BE2C (cell line): Measurements from ENCODE around the gene KCNG2.

Source experiments
- DNase-seq: peaks from one replicate; pipeline ENCODE4 v3.0.0-alpha.2; 2020
- H3K27me3 ChIP-seq: fragments of 250-450 bp; sonication (Bioruptor Pico); 2 replicates; pipeline ENCODE4 v1.5.1; 2020; ENCODE audit warnings: mild to moderate bottlenecking
- H3K36me3 ChIP-seq: fragments of 250-450 bp; sonication (Bioruptor Pico); 2 replicates; pipeline ENCODE4 v1.5.1; 2020; ENCODE audit warnings: mild to moderate bottlenecking
- H3K4me1 ChIP-seq: fragments of 250-450 bp; sonication (Bioruptor Pico); 2 replicates; pipeline ENCODE4 v1.5.1; 2020
- H3K4me3 ChIP-seq: 2 replicates; pipeline ENCODE4 v1.5.1; 2011; ENCODE audit warnings: low read depth, low read length
- H3K9me3 ChIP-seq: fragments of 250-450 bp; sonication (Bioruptor Pico); 2 replicates; pipeline ENCODE4 v1.5.1; 2020
- CTCF ChIP-seq: IDR thresholded peaks from 2 replicates; pipeline ENCODE4 v1.5.1; 2012; ENCODE audit warnings: mild to moderate bottlenecking, low read depth, low read length

The KCNG2 gene

GRCh38 chr18:79789901-79790890, 7.5 kb upstream of the KCNG2 start:
- no peak for TF ChIP-seq CTCF
- H3K4me1 ChIP-seq: no peaks in the 10 kb centered on the region
- H3K36me3 ChIP-seq: no peaks in the 10 kb centered on the region
- H3K27me3 ChIP-seq: peaks cover 13% of the 10 kb centered on the region
- no peaks in the 10 kb centered on the region for H3K9me3 ChIP-seq
- no peak overlapping the region for H3K4me3 ChIP-seq
- no peak for DNase-seq

GRCh38 chr18:79790996-79791972, 6.5 kb upstream of the KCNG2 start:
- Histone ChIP-seq H3K36me3 (no peaks in the 10 kb centered on the region), H3K4me3 (no peak overlapping the region), H3K27me3 (peaks cover 8% of the 10 kb centered on the region; the same call in 1 of the 2 replicates), H3K4me1 (no peaks in the 10 kb centered on the region), H3K9me3 (no peaks in the 10 kb centered on the region)
- no peak for TF ChIP-seq CTCF
- no peak for DNase-seq

GRCh38 chr18:79792096-79792987, 5.4 kb upstream of the KCNG2 start:
- no peak for TF ChIP-seq CTCF
- Histone ChIP-seq H3K36me3 (no peaks in the 10 kb centered on the region), H3K27me3 (peaks cover 15% of the 10 kb centered on the region), H3K4me3 (no peak overlapping the region), H3K9me3 (no peaks in the 10 kb centered on the region), H3K4me1 (no peaks in the 10 kb centered on the region)
- DNase-seq: no peak

- Histone ChIP-seq H3K9me3 (no peaks in the 10 kb centered on the region), H3K4me3 (no peak overlapping the region), H3K4me1 (no peaks in the 10 kb centered on the region), H3K36me3 (no peaks in the 10 kb centered on the region), H3K27me3 (peaks cover 19% of the 10 kb centered on the region)
- no peak for DNase-seq
- TF ChIP-seq CTCF: no peak
Observed at GRCh38 chr18:79792988-79793355, 4.8 kb upstream of the KCNG2 start.

- Histone ChIP-seq H3K27me3 (peaks cover 36% of the 10 kb centered on the region), H3K4me3 (no peak overlapping the region)
Observed at GRCh38 chr18:79794846-79795245, 2.9 kb upstream of the KCNG2 start.

More at GRCh38 chr18:79794846-79795245, 2.9 kb upstream of the KCNG2 start:
- no peak for TF ChIP-seq CTCF
- H3K36me3 ChIP-seq: no peaks in the 10 kb centered on the region
- H3K9me3 ChIP-seq: no peaks in the 10 kb centered on the region
- H3K4me1 ChIP-seq: no peaks in the 10 kb centered on the region
- DNase-seq: no peak
